Trophoblast cell (in vitro differentiated cells and primary cell): Measurements from ENCODE around the gene IFI27L2.
A peak's percentile ranks its signal among the peaks of the same experiment; 100 is the strongest.

Experiments used
- DNase-seq, 2 donors: peaks; one replicate each; pipeline ENCODE4 v3.0.0-alpha.2; 2016
- H2AFZ ChIP-seq: 2 replicates; pipeline ENCODE4 v1.6.1; 2013; ENCODE audit warnings: low read length, moderate library complexity, mild to moderate bottlenecking; ENCODE audit not compliant: insufficient read depth, poor library complexity
- H2AK5ac ChIP-seq: 2 replicates; pipeline ENCODE4 v1.6.1; 2013; ENCODE audit warnings: mild to moderate bottlenecking, low read length
- H2BK120ac ChIP-seq: 2 replicates; pipeline ENCODE4 v1.6.1; 2013; ENCODE audit warnings: low read length, mild to moderate bottlenecking, moderate library complexity; ENCODE audit not compliant: insufficient read depth, poor library complexity
- H2BK12ac ChIP-seq: 2 replicates; pipeline ENCODE4 v1.6.1; 2013; ENCODE audit warnings: mild to moderate bottlenecking, low read length, moderate library complexity
- H2BK5ac ChIP-seq: 2 replicates; pipeline ENCODE4 v1.6.1; 2013; ENCODE audit warnings: low read length, low read depth, moderate library complexity, mild to moderate bottlenecking; ENCODE audit not compliant: poor library complexity
- H3K14ac ChIP-seq: 2 replicates; pipeline ENCODE4 v1.6.1; 2013; ENCODE audit warnings: mild to moderate bottlenecking, low read length
- H3K18ac ChIP-seq: 2 replicates; pipeline ENCODE4 v1.6.1; 2013; ENCODE audit warnings: mild to moderate bottlenecking, low read length
- H3K23ac ChIP-seq: 2 replicates; pipeline ENCODE4 v1.6.1; 2013; ENCODE audit warnings: low read length
- H3K27ac ChIP-seq: 2 replicates; pipeline ENCODE4 v1.5.1; 2013; ENCODE audit warnings: low read depth, mild to moderate bottlenecking, inconsistent platforms, low read length, moderate library complexity
- H3K27me3 ChIP-seq: 2 replicates; pipeline ENCODE4 v1.6.1; 2013; ENCODE audit warnings: inconsistent platforms, mild to moderate bottlenecking, low read length, moderate library complexity; ENCODE audit not compliant: insufficient read depth
- H3K36me3 ChIP-seq, 2 experiments: 1 replicate in 1 of 2; 2 replicates in 1 of 2; pipeline ENCODE4 v1.6.1; 2013; ENCODE audit warnings: low read length in 2 of 2, mild to moderate bottlenecking in 2 of 2, moderate library complexity in 1 of 2; ENCODE audit not compliant: insufficient read depth in 2 of 2, control insufficient read depth in 1 of 2
- H3K4ac ChIP-seq: 2 replicates; pipeline ENCODE4 v1.6.1; 2013; ENCODE audit warnings: low read depth, mild to moderate bottlenecking, low read length, moderate library complexity
- H3K4me1 ChIP-seq, 2 experiments: 1 replicate in 1 of 2; 2 replicates in 1 of 2; pipeline ENCODE4 v1.6.1; 2013; ENCODE audit warnings: low read length in 2 of 2, mild to moderate bottlenecking in 2 of 2, moderate library complexity in 1 of 2; ENCODE audit not compliant: insufficient read depth in 2 of 2, control insufficient read depth in 1 of 2
- H3K4me2 ChIP-seq: 2 replicates; pipeline ENCODE4 v1.6.1; 2013; ENCODE audit warnings: inconsistent platforms, mild to moderate bottlenecking, low read length, moderate library complexity
- H3K4me3 ChIP-seq: 2 replicates; pipeline ENCODE4 v1.5.1; 2013; ENCODE audit warnings: mild to moderate bottlenecking, low read depth, low read length, inconsistent platforms
- H3K79me1 ChIP-seq: one replicate; pipeline ENCODE4 v1.6.1; 2013; ENCODE audit warnings: low read length
- H3K79me2 ChIP-seq: 2 replicates; pipeline ENCODE4 v1.6.1; 2013; ENCODE audit warnings: low read length, mild to moderate bottlenecking; ENCODE audit not compliant: control insufficient read depth, insufficient read depth, poor library complexity
- H3K9ac ChIP-seq: 2 replicates; pipeline ENCODE4 v1.6.1; 2013; ENCODE audit warnings: mild to moderate bottlenecking, low read length
- H3K9me3 ChIP-seq: 2 replicates; pipeline ENCODE4 v1.6.1; 2013; ENCODE audit warnings: low read depth, mild to moderate bottlenecking, control low read depth, inconsistent platforms, low read length; ENCODE audit not compliant: insufficient read depth
- H4K12ac ChIP-seq: 2 replicates; pipeline ENCODE4 v1.6.1; 2013; ENCODE audit warnings: low read depth, mild to moderate bottlenecking, low read length, moderate library complexity
- H4K8ac ChIP-seq: 2 replicates; pipeline ENCODE4 v1.6.1; 2013; ENCODE audit warnings: low read depth, mild to moderate bottlenecking, low read length, moderate library complexity
- H4K91ac ChIP-seq: one replicate; pipeline ENCODE4 v1.6.1; 2013; ENCODE audit warnings: low read depth, mild to moderate bottlenecking, low read length, moderate library complexity
- WGBS: extraction: QIAGEN DNeasy Blood & Tissue Kit; methylation state at CpG from one replicate; pipeline ENCODE4 v1.1.7; 2013; ENCODE audit warnings: missing lambda C conversion rate; ENCODE audit not compliant: insufficient read length, insufficient coverage; ENCODE audit errors: extremely low coverage; 5-methylcytosine and 5-hydroxymethylcytosine counted together

The IFI27L2 gene

GRCh38 chr14:94172545-94172944, 43.1 kb upstream of the IFI27L2 start:
- Histone ChIP-seq H4K91ac (no peak overlapping the region), H2BK5ac (no peak overlapping the region), H3K4me2 (no peak overlapping the region), H3K27me3 (peaks cover 11% of the 10 kb centered on the region), H3K4ac (no peak overlapping the region), H3K4me3 (no peak overlapping the region), H3K27ac (no peak overlapping the region), H4K12ac (no peak overlapping the region), H2AFZ (no peak overlapping the region), H4K8ac (no peak overlapping the region), H3K9me3 (no peaks in the 10 kb centered on the region), H3K79me2 (no peaks in the 10 kb centered on the region), H2AK5ac (no peak overlapping the region), H2BK120ac (no peak overlapping the region), H3K79me1 (no peaks in the 10 kb centered on the region), H2BK12ac (no peak overlapping the region), H3K14ac (no peak overlapping the region), H3K4me1 (peaks cover 5 to 10% of the 10 kb centered on the region in 2 experiments), H3K18ac (no peak overlapping the region), H3K36me3 (no peaks in the 10 kb centered on the region), H3K9ac (no peak overlapping the region), H3K23ac (no peak overlapping the region)
- DNase-seq: no peak
- WGBS: no CpG with 5 or more reads among the region's 5 CpGs

GRCh38 chr14:94171208-94171607, 41.8 kb upstream of the IFI27L2 start:
- Histone ChIP-seq H2AFZ (no peak overlapping the region), H2BK5ac (no peak overlapping the region), H2BK12ac (no peak overlapping the region), H3K4ac (no peak overlapping the region), H3K23ac (no peak overlapping the region), H3K4me3 (no peak overlapping the region), H2AK5ac (no peak overlapping the region), H3K14ac (no peak overlapping the region), H3K9me3 (no peaks in the 10 kb centered on the region), H2BK120ac (no peak overlapping the region), H3K4me2 (no peak overlapping the region), H3K27me3 (peaks cover 11% of the 10 kb centered on the region), H3K18ac (no peak overlapping the region), H3K79me1 (no peaks in the 10 kb centered on the region), H3K36me3 (no peaks in the 10 kb centered on the region), H3K27ac (no peak overlapping the region), H3K4me1 (peaks cover 5 to 10% of the 10 kb centered on the region in 2 experiments), H4K12ac (no peak overlapping the region), H4K91ac (no peak overlapping the region), H3K9ac (no peak overlapping the region), H3K79me2 (no peaks in the 10 kb centered on the region), H4K8ac (no peak overlapping the region)
- peak in 1 of 2 donors; percentile 52 for DNase-seq
- no CpG with 5 or more reads among the region's 3 CpGs for WGBS

DNA sequence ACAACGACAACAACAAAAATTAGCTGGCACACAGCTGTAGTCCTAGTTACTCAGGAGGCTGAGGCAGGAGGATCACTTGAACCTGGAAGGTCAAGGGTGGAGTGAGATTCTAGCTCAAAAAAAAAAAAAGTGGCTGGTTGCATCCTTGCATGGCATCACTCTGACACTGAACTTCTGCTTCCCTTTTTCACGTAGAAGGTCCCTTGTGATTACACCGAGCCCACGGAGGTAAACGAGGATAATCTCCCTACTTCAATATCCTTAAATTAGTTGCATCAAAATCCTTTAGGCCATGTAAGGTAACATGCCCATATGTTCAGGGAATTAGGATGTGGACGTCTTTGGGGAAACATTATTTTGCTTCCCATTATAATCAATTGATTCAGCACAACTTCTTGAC, 40.7 kb upstream of the IFI27L2 start:
- no peak overlapping the region for H2BK120ac ChIP-seq
- H3K23ac ChIP-seq: no peak overlapping the region
- no peaks in the 10 kb centered on the region for H3K36me3 ChIP-seq
- no peak overlapping the region for H4K12ac ChIP-seq
- no peak overlapping the region for H3K4me2 ChIP-seq
- no peaks in the 10 kb centered on the region for H3K79me1 ChIP-seq
- no peaks in the 10 kb centered on the region for H3K79me2 ChIP-seq
- no peak overlapping the region for H3K18ac ChIP-seq
- peaks cover 4 to 8% of the 10 kb centered on the region in 2 experiments for H3K4me1 ChIP-seq
- H4K91ac ChIP-seq: no peak overlapping the region
- H3K4ac ChIP-seq: no peak overlapping the region
- no peak overlapping the region for H4K8ac ChIP-seq
- no peak overlapping the region for H3K9ac ChIP-seq
- no peak overlapping the region for H2AFZ ChIP-seq
- H3K27ac ChIP-seq: no peak overlapping the region
- peaks cover 3% of the 10 kb centered on the region for H3K27me3 ChIP-seq
- H2AK5ac ChIP-seq: no peak overlapping the region
- no peak overlapping the region for H2BK12ac ChIP-seq
- no peak for DNase-seq
- no CpG with 5 or more reads among the region's 6 CpGs for WGBS
- no peak overlapping the region for H3K4me3 ChIP-seq
- H3K9me3 ChIP-seq: no peaks in the 10 kb centered on the region
- no peak overlapping the region for H2BK5ac ChIP-seq
- no peak overlapping the region for H3K14ac ChIP-seq

DNA sequence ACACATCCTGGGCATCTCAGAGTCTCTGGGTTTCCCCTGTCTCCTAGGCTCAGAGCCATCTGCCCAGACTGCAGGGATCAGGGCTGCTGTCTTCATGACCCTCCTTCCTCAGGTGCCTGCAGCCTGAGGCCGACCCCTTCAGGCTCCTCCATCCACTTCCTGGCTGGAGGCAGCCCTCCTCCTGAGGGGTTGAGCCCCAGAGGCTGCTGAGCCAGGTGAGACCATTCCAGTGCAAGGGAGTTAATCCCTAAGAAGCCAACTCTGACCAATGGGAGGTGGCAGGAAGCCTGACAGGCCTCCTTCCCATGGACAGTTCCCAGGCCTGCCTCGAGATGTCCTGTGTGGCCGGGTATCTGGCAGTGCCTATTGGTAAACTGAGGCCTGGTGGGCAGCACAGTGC, 36.3 kb upstream of the IFI27L2 start:
- H2BK5ac ChIP-seq: no peak overlapping the region
- no peak overlapping the region for H2AK5ac ChIP-seq
- no peak overlapping the region for H3K14ac ChIP-seq
- no peak overlapping the region for H2BK120ac ChIP-seq
- no peaks in the 10 kb centered on the region for H3K4me1 ChIP-seq
- no peak overlapping the region for H3K4me2 ChIP-seq
- no peak overlapping the region for H3K4me3 ChIP-seq
- no peak overlapping the region for H3K23ac ChIP-seq
- no peak overlapping the region for H3K18ac ChIP-seq
- H4K91ac ChIP-seq: no peak overlapping the region
- no peak overlapping the region for H2BK12ac ChIP-seq
- no peak overlapping the region for H4K12ac ChIP-seq
- H3K4ac ChIP-seq: no peak overlapping the region
- H3K79me2 ChIP-seq: no peaks in the 10 kb centered on the region
- no peak overlapping the region for H3K9ac ChIP-seq
- DNase-seq: no peak
- H3K27me3 ChIP-seq: no peaks in the 10 kb centered on the region
- no CpG with 5 or more reads among the region's 3 CpGs for WGBS
- no peaks in the 10 kb centered on the region for H3K79me1 ChIP-seq
- H3K9me3 ChIP-seq: peaks cover 3% of the 10 kb centered on the region
- no peak overlapping the region for H2AFZ ChIP-seq
- no peak overlapping the region for H4K8ac ChIP-seq
- H3K27ac ChIP-seq: no peak overlapping the region
- no peaks in the 10 kb centered on the region for H3K36me3 ChIP-seq
